Inferior parietal cortex (tissue), 1 donor: Measurements from ENCODE around the gene TMEM129.

Experiments
- DNase-seq: peaks from one replicate; pipeline ENCODE4 v3.0.0-alpha.2; 2016; ENCODE audit errors: extremely low spot score

TMEM129 gene

GRCh38 chr4:1669270-1669669 is 51.9 kb downstream of the TMEM129 start:
- DNase-seq, result no peak

GRCh38 chr4:1668488-1668840 is 52.7 kb downstream of the TMEM129 start:
- DNase-seq, result no peak

GRCh38 chr4:1667273-1667672 is 53.9 kb downstream of the TMEM129 start:
- DNase-seq, result no peak

- no peak for DNase-seq
Observed at GRCh38 chr4:1666391-1666790, 54.7 kb downstream of the TMEM129 start.
